Naive thymus-derived CD8-positive, alpha-beta T cell (primary cell): ENCODE data around the gene SYT1. TPM values are rescaled to one million over a fixed set of nuclear protein-coding genes. Genes with fewer than 3 reads are reported as not detected.

Source experiments
- ATAC-seq, 2 donors: fragments of 150-1000 bp; cut with Tn5 transposase in 1 of 2; sonication (Bioruptor Pico), chemical (Tn5 transposase) in 1 of 2; 1 replicate in 1 of 2; 2 replicates in 1 of 2; pipeline ENCODE4 v1.10.0; 2021; ENCODE audit warnings: mild to moderate bottlenecking in 2 of 2, moderate library complexity in 2 of 2
- POLR2A ChIA-PET: fragments of 350-600 bp; sonication (Branson Sonifier 250); formaldehyde crosslinking; loops from one replicate; lab custom pipeline; 2021; ENCODE audit warnings: antibody characterized with exemption; lab: Charles Lee
- DNase-seq, 10 donors: peaks; one replicate each; pipeline versions ENCODE4 v3.0.0 to v3.0.0-alpha.2; 2020 to 2022
- H3K27ac Mint-ChIP-seq, 10 donors: one replicate each; pipeline ENCODE4 v1.8.0; 2020 to 2022; ENCODE audit warnings: mild to moderate bottlenecking in 10 of 10, mixed read lengths in 10 of 10, moderate library complexity in 4 of 10, inconsistent platforms in 1 of 10
- H3K27me3 Mint-ChIP-seq, 5 donors: one replicate each; pipeline ENCODE4 v1.8.0; 2021 to 2022; ENCODE audit warnings: mixed read lengths in 5 of 5
- H3K36me3 Mint-ChIP-seq, 3 donors: one replicate each; pipeline ENCODE4 v1.8.0; 2020 to 2022; ENCODE audit warnings: mixed read lengths in 3 of 3, mild to moderate bottlenecking in 2 of 3, inconsistent platforms in 1 of 3
- H3K4me1 Mint-ChIP-seq, 4 donors: one replicate each; pipeline ENCODE4 v1.8.0; 2021 to 2022; ENCODE audit warnings: mixed read lengths in 4 of 4
- H3K4me3 Mint-ChIP-seq, 10 donors: one replicate each; pipeline ENCODE4 v1.8.0; 2020 to 2022; ENCODE audit warnings: mild to moderate bottlenecking in 10 of 10, mixed read lengths in 10 of 10, moderate library complexity in 6 of 10, inconsistent platforms in 1 of 10
- H3K9me3 Mint-ChIP-seq, 9 donors: one replicate each; pipeline ENCODE4 v1.8.0; 2020 to 2022; ENCODE audit warnings: mixed read lengths in 9 of 9, mild to moderate bottlenecking in 3 of 9, inconsistent platforms in 1 of 9, moderate library complexity in 1 of 9
- polyA plus RNA-seq, 3 donors: library from polyadenylated mRNA; unstranded; fragments of 300-500 nt; fragmentation: Illumina TruSeq; gene quantifications; one replicate each; pipeline ENCODE4 v1.2.3, GENCODE V29; 2021
- total RNA-seq, 8 experiments: library from RNA in 2 of 8; stranded (reverse) in 2 of 8; gene quantifications; one replicate each; pipeline ENCODE4 v1.2.3 and lab custom pipeline; 2021 to 2026

Gene SYT1
- total and polyA plus RNA-seq, 5 experiments from 2014 or later, result not detected

DNA sequence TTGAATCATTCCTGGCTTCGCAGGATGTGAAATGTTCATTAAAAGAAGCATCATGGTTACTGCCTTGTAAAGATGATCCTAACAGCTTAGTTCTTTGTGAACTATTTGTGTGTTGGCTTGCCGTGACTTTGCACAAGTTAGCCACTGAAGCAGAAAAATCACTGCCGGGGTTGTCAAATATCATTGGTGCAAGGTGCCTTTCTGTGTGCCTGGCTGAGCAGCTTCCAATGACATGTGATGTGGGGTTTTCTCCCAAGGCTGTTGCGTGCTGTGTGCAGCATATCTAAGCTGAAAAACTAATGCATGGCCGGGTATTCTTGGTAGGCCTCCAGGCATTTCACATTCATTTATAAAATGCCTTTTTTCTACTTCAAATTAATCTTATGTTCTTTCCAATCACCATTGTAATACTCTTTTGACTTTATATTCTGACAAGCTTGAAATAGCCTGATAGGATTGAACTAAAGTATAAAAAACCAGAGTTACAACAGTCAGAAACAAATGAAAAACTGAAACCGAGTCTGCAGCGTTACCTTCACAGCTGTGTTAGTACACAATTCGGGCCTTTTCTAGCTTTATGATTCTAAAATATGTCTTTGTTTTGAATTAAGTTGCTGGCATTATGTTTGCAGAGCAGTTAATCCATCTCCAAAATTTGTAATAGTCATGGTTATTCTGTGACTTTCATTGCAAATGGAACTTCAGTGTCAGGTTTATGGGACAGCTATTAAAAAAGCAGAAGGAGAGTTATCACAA is 222.1 kb downstream of the SYT1 start:
- Mint-ChIP-seq H3K27me3 (no peaks in the 10 kb centered on the region), H3K9me3 (peaks cover 0 to 8% (median 2%) of the 10 kb centered on the region in 9 donors), H3K4me1 (no peaks in the 10 kb centered on the region), H3K27ac (no peak overlapping the region), H3K36me3 (no peaks in the 10 kb centered on the region), H3K4me3 (no peak overlapping the region)
- POLR2A ChIA-PET, result no interaction called here
- DNase-seq (no peak), ATAC-seq (no peak)

- Mint-ChIP-seq H3K9me3 (peaks cover 0 to 10% (median 0%) of the 10 kb centered on the region in 9 donors), H3K4me1 (no peaks in the 10 kb centered on the region), H3K36me3 (no peaks in the 10 kb centered on the region), H3K27me3 (peaks cover 0 to 5% (median 0%) of the 10 kb centered on the region in 5 donors), H3K4me3 (no peak overlapping the region), H3K27ac (no peak overlapping the region)
- DNase-seq, result no peak
- no peak for ATAC-seq
- POLR2A ChIA-PET, result no interaction called here
Measured at GRCh38 chr12:79098530-79098929, 234.0 kb downstream of the SYT1 start.

DNA sequence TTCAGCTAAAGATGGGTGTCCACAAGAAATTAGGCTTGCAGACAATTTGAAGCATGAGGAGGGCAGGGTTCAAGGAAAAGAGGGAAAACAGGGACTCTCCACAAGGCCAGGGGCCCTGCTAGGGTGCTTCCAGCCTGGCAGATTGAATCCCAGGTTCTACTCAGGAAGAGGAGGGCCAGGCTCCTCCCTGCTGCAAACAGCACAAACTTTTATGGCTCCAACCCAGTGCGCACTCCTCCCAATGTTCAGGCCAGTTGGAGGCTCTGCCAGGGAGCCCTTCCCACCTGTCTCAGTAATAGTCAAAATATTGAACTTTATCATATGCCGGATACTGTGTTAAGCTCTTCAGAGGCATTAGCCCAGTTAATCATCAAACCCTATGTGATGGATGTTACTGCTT is 244.4 kb downstream of the SYT1 start:
- Mint-ChIP-seq H3K27ac (no peak overlapping the region), H3K36me3 (no peaks in the 10 kb centered on the region), H3K9me3 (peaks cover 0 to 9% (median 2%) of the 10 kb centered on the region in 9 donors), H3K4me1 (no peaks in the 10 kb centered on the region), H3K4me3 (no peak overlapping the region), H3K27me3 (no peaks in the 10 kb centered on the region)
- POLR2A ChIA-PET, result no interaction called here
- no peak for ATAC-seq
- DNase-seq, result no peak

GRCh38 chr12:79114896-79115295 is 250.3 kb downstream of the SYT1 start:
- DNase-seq, result no peak
- Mint-ChIP-seq H3K9me3 (peaks cover 0 to 9% (median 0%) of the 10 kb centered on the region in 9 donors), H3K36me3 (no peaks in the 10 kb centered on the region), H3K27me3 (no peaks in the 10 kb centered on the region), H3K4me1 (no peaks in the 10 kb centered on the region), H3K4me3 (no peak overlapping the region), H3K27ac (no peak overlapping the region)
- no peak for ATAC-seq
- POLR2A ChIA-PET, result no interaction called here

GRCh38 chr12:79115743-79116142 is 251.2 kb downstream of the SYT1 start:
- no peaks in the 10 kb centered on the region for H3K4me1 Mint-ChIP-seq
- no peaks in the 10 kb centered on the region for H3K27me3 Mint-ChIP-seq
- DNase-seq (no peak), ATAC-seq (no peak)
- POLR2A ChIA-PET, result no interaction called here
- H3K27ac Mint-ChIP-seq, result no peak overlapping the region
- no peaks in the 10 kb centered on the region for H3K36me3 Mint-ChIP-seq
- peaks cover 0 to 9% (median 0%) of the 10 kb centered on the region in 9 donors for H3K9me3 Mint-ChIP-seq
- no peak overlapping the region for H3K4me3 Mint-ChIP-seq

GRCh38 chr12:79119796-79120195 is 255.2 kb downstream of the SYT1 start:
- POLR2A ChIA-PET, result no interaction called here
- Mint-ChIP-seq H3K36me3 (no peaks in the 10 kb centered on the region), H3K4me1 (no peaks in the 10 kb centered on the region), H3K27ac (no peak overlapping the region), H3K27me3 (no peaks in the 10 kb centered on the region), H3K9me3 (peaks cover 0 to 6% (median 0%) of the 10 kb centered on the region in 9 donors), H3K4me3 (no peak overlapping the region)
- ATAC-seq (no peak), DNase-seq (no peak)

- Mint-ChIP-seq H3K4me1 (no peaks in the 10 kb centered on the region), H3K27me3 (no peaks in the 10 kb centered on the region), H3K9me3 (peaks cover 0 to 6% (median 0%) of the 10 kb centered on the region in 9 donors), H3K4me3 (no peak overlapping the region), H3K36me3 (no peaks in the 10 kb centered on the region), H3K27ac (no peak overlapping the region)
- DNase-seq (no peak), ATAC-seq (no peak)
- POLR2A ChIA-PET, result no interaction called here
Measured at GRCh38 chr12:79121486-79121885, 256.9 kb downstream of the SYT1 start.

DNA sequence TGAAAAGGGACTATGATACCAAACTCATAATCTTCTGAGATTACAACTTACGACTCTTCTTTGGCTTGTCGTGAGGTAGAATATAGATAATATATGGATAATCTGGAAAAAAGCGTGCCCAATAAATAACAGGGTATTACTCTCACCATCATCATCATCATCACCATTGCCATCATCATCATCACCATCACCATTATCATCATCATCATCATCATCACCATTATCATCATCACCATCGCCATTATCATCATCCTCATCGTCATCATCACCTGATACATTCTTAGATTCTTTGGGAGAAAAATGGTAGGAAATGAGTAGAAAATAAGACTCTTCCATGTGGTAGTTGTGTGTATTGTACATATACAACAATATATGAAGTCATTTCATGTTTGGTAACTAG is 259.8 kb downstream of the SYT1 start:
- POLR2A ChIA-PET, result no interaction called here
- DNase-seq, result no peak
- no peak for ATAC-seq
- peaks cover 0 to 8% (median 0%) of the 10 kb centered on the region in 9 donors for H3K9me3 Mint-ChIP-seq
- no peak overlapping the region for H3K27ac Mint-ChIP-seq
- H3K4me3 Mint-ChIP-seq, result no peak overlapping the region
- H3K27me3 Mint-ChIP-seq, result no peaks in the 10 kb centered on the region
- H3K4me1 Mint-ChIP-seq, result no peaks in the 10 kb centered on the region
- no peaks in the 10 kb centered on the region for H3K36me3 Mint-ChIP-seq

DNA sequence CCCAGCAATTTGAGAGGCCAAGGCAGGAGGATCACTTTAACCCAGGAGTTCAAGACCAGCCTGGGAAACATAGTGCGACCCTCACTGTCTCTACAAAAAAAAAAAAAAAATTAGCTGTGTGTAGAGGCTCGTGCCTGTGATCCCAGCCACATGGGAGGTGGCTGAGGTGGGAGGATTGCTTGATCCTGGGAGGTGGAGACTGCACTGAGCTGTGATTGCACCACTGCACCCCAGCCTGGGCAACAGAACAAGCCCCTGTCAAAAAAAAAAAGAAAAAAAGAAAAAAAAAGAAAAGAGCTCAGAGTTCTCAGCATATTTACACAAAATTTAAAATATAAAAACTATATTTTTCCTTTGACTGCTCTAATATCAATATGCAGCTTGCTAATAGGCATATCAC is 260.8 kb downstream of the SYT1 start:
- no peak for DNase-seq
- Mint-ChIP-seq H3K27ac (no peak overlapping the region), H3K27me3 (no peaks in the 10 kb centered on the region), H3K9me3 (peaks cover 0 to 8% (median 0%) of the 10 kb centered on the region in 9 donors), H3K36me3 (no peaks in the 10 kb centered on the region), H3K4me1 (no peaks in the 10 kb centered on the region), H3K4me3 (no peak overlapping the region)
- ATAC-seq, result no peak
- POLR2A ChIA-PET, result no interaction called here

GRCh38 chr12:79127271-79127751 is 262.7 kb downstream of the SYT1 start:
- ATAC-seq, result no peak
- no peak overlapping the region for H3K27ac Mint-ChIP-seq
- H3K4me3 Mint-ChIP-seq, result no peak overlapping the region

GRCh38 chr12:79128956-79129355 is 264.4 kb downstream of the SYT1 start:
- POLR2A ChIA-PET, result no interaction called here
- DNase-seq (no peak), ATAC-seq (no peak)
- H3K9me3 Mint-ChIP-seq, result peaks cover 0 to 12% (median 2%) of the 10 kb centered on the region in 9 donors
- no peak overlapping the region for H3K4me3 Mint-ChIP-seq
- no peak overlapping the region for H3K27ac Mint-ChIP-seq
- H3K27me3 Mint-ChIP-seq, result no peaks in the 10 kb centered on the region
- no peaks in the 10 kb centered on the region for H3K36me3 Mint-ChIP-seq
- no peaks in the 10 kb centered on the region for H3K4me1 Mint-ChIP-seq

More at GRCh38 chr12:79127271-79127751, 262.7 kb downstream of the SYT1 start:
- H3K36me3 Mint-ChIP-seq, result no peaks in the 10 kb centered on the region
- no peak for DNase-seq
- no peaks in the 10 kb centered on the region for H3K4me1 Mint-ChIP-seq
- POLR2A ChIA-PET, result no interaction called here
- H3K27me3 Mint-ChIP-seq, result no peaks in the 10 kb centered on the region
- H3K9me3 Mint-ChIP-seq, result peaks cover 0 to 10% (median 0%) of the 10 kb centered on the region in 9 donors

- no peak for ATAC-seq
- peaks cover 0 to 2% (median 0%) of the 10 kb centered on the region in 9 donors for H3K9me3 Mint-ChIP-seq
- POLR2A ChIA-PET, result no interaction called here
Measured at GRCh38 chr12:79138872-79139271, 274.3 kb downstream of the SYT1 start.

GRCh38 chr12:79140711-79141110 is 276.1 kb downstream of the SYT1 start:
- POLR2A ChIA-PET, result no interaction called here
- Mint-ChIP-seq H3K4me1 (no peaks in the 10 kb centered on the region), H3K36me3 (peaks cover 0 to 1% (median 0%) of the 10 kb centered on the region in 3 donors), H3K4me3 (no peak overlapping the region), H3K27ac (no peak overlapping the region), H3K9me3 (peaks cover 0 to 2% (median 0%) of the 10 kb centered on the region in 9 donors), H3K27me3 (no peaks in the 10 kb centered on the region)
- DNase-seq (no peak), ATAC-seq (no peak)

More at GRCh38 chr12:79138872-79139271, 274.3 kb downstream of the SYT1 start:
- no peak overlapping the region for H3K4me3 Mint-ChIP-seq
- no peaks in the 10 kb centered on the region for H3K4me1 Mint-ChIP-seq
- no peak overlapping the region for H3K27ac Mint-ChIP-seq
- H3K36me3 Mint-ChIP-seq, result peaks cover 0 to 1% (median 0%) of the 10 kb centered on the region in 3 donors
- peak in 1 of 10 donors; percentile 57 for DNase-seq
- no peaks in the 10 kb centered on the region for H3K27me3 Mint-ChIP-seq
